DOHH2 (cell line): ENCODE data around the gene TCERG1L.

Experiments
- H3F3A ChIP-seq: fragments of 200-600 bp; sonication (generic), shearing (Covaris generic); 2 replicates; pipeline ENCODE4 v1.6.0; 2016; ENCODE audit warnings: antibody characterized with exemption, mild to moderate bottlenecking; ENCODE audit not compliant: control insufficient read depth, insufficient read depth
- H3K27ac ChIP-seq: fragments of 200-600 bp; sonication (generic); 2 replicates; pipeline ENCODE4 v1.5.1; 2014; ENCODE audit warnings: low read depth, mild to moderate bottlenecking, low read length, moderate library complexity
- H3K27me3 ChIP-seq: fragments of 200-600 bp; sonication (generic); 2 replicates; pipeline ENCODE4 v1.6.1; 2014; ENCODE audit warnings: mild to moderate bottlenecking, low read length, mixed read lengths; ENCODE audit not compliant: control insufficient read depth
- H3K36me3 ChIP-seq: fragments of 200-600 bp; sonication (generic); 2 replicates; pipeline ENCODE4 v1.6.1; 2014; ENCODE audit warnings: mild to moderate bottlenecking, low read length, moderate library complexity, mixed read lengths; ENCODE audit not compliant: control insufficient read depth
- H3K4me1 ChIP-seq: fragments of 200-600 bp; sonication (generic); 2 replicates; pipeline ENCODE4 v1.6.1; 2014; ENCODE audit warnings: mild to moderate bottlenecking, low read length, mixed read lengths; ENCODE audit not compliant: control insufficient read depth
- H3K4me2 ChIP-seq: fragments of 200-600 bp; sonication (generic); 2 replicates; pipeline ENCODE4 v1.6.0; 2014; ENCODE audit warnings: mild to moderate bottlenecking, low read length, moderate library complexity
- H3K4me3 ChIP-seq: fragments of 200-600 bp; sonication (generic); 2 replicates; pipeline ENCODE4 v1.5.1; 2014; ENCODE audit warnings: mild to moderate bottlenecking, low read length, mixed read lengths
- H3K79me2 ChIP-seq: fragments of 200-600 bp; sonication (generic); 2 replicates; pipeline ENCODE4 v1.6.1; 2014; ENCODE audit warnings: mild to moderate bottlenecking, low read length, mixed read lengths; ENCODE audit not compliant: control insufficient read depth
- H3K9me2 ChIP-seq: fragments of 200-600 bp; sonication (generic); replicated peaks from 2 replicates; pipeline ENCODE4 v1.6.1; 2014; ENCODE audit warnings: mild to moderate bottlenecking, low read length, mixed read lengths; ENCODE audit not compliant: control insufficient read depth
- H3K9me3 ChIP-seq: fragments of 200-600 bp; sonication (generic); 2 replicates; pipeline ENCODE4 v1.6.1; 2014; ENCODE audit warnings: antibody characterized with exemption, low read length, mixed read lengths; ENCODE audit not compliant: control insufficient read depth, insufficient read depth
- H4K20me1 ChIP-seq: fragments of 200-600 bp; sonication (generic); 2 replicates; pipeline ENCODE4 v1.6.0; 2014; ENCODE audit warnings: low read depth, mild to moderate bottlenecking, antibody characterized with exemption, low read length, moderate library complexity; ENCODE audit not compliant: control insufficient read depth, insufficient read depth
- EZH2phosphoT487 ChIP-seq: fragments of 200-600 bp; sonication (generic); IDR thresholded peaks from 2 replicates; pipeline ENCODE4 v1.6.1; 2017; ENCODE audit warnings: borderline replicate concordance, mild to moderate bottlenecking, antibody characterized with exemption, low read length, moderate library complexity, mixed read lengths
- TF ChIP-seq, protein P1 (sequence below): fragments of 200-600 bp; sonication (generic); IDR thresholded peaks from one replicate; pipeline ENCODE4 v1.5.1; 2014; ENCODE audit warnings: antibody characterized with exemption, mild to moderate bottlenecking, low read depth, low read length; ENCODE audit not compliant: poor library complexity, severe bottlenecking

TCERG1L gene

DNA sequence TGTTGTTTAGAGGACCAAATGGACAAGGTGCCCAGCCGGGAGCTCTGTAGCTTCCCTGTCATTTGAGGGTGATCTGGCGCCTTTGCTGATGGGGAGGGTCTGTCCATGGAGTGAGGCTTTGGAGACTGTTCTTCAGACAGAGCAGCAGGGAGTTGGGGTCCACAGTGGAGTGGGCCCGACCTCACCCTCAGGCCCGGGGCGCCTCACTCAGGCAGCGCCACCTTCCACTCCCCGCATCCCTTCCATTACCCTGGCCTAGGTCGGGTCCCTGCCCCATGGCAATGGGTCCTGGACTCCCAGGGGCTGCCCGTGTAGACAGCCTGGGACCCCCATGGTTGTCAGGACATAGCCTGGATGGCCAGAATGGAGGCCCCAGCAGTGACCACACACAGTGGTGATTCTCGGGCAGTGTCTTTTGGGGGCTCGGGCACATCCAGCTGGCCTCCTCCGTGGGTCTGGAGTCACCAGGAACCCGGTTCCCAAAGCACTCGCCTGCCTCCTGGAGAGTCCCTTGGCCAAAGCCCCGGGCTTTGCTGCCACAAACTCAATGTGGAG is 38.5 kb downstream of the TCERG1L start:
- Histone ChIP-seq H3F3A (no peaks in the 10 kb centered on the region), H3K27me3 (no peaks in the 10 kb centered on the region), H3K9me2 (no peaks in the 10 kb centered on the region), H3K4me1 (no peaks in the 10 kb centered on the region), H3K27ac (no peak overlapping the region), H3K9me3 (no peaks in the 10 kb centered on the region), H3K4me3 (no peak overlapping the region), H3K36me3 (no peaks in the 10 kb centered on the region), H4K20me1 (no peaks in the 10 kb centered on the region), H3K79me2 (no peaks in the 10 kb centered on the region), H3K4me2 (no peak overlapping the region)
- TF ChIP-seq, protein P1, sequence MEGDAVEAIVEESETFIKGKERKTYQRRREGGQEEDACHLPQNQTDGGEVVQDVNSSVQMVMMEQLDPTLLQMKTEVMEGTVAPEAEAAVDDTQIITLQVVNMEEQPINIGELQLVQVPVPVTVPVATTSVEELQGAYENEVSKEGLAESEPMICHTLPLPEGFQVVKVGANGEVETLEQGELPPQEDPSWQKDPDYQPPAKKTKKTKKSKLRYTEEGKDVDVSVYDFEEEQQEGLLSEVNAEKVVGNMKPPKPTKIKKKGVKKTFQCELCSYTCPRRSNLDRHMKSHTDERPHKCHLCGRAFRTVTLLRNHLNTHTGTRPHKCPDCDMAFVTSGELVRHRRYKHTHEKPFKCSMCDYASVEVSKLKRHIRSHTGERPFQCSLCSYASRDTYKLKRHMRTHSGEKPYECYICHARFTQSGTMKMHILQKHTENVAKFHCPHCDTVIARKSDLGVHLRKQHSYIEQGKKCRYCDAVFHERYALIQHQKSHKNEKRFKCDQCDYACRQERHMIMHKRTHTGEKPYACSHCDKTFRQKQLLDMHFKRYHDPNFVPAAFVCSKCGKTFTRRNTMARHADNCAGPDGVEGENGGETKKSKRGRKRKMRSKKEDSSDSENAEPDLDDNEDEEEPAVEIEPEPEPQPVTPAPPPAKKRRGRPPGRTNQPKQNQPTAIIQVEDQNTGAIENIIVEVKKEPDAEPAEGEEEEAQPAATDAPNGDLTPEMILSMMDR: no peak
- no peak for TF ChIP-seq EZH2phosphoT487

DNA sequence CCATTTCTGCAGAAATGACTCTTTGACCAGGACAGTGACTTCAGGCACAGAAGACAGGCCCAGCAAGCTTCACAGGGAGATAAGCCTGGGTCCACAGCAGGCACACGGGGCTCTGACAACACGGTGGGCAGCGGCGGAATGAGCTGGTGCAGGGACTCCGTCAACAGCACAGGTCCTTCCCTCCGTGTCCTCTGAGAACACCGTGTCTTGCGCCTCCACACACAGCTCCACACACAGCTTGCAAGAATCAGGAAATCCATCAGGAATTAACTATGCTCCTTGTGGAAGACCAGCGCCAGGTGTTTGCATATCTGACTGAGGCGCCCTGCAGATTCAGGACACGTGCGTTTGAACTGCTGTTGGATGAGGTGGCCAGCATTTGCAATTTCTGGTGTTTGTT is 39.6 kb downstream of the TCERG1L start:
- no peaks in the 10 kb centered on the region for H4K20me1 ChIP-seq
- H3K4me3 ChIP-seq: no peak overlapping the region
- TF ChIP-seq, protein P1: no peak
- no peak for TF ChIP-seq EZH2phosphoT487
- no peaks in the 10 kb centered on the region for H3K9me3 ChIP-seq
- H3K79me2 ChIP-seq: no peaks in the 10 kb centered on the region
- no peaks in the 10 kb centered on the region for H3K9me2 ChIP-seq
- H3F3A ChIP-seq: no peaks in the 10 kb centered on the region
- H3K27ac ChIP-seq: no peak overlapping the region
- no peaks in the 10 kb centered on the region for H3K27me3 ChIP-seq
- no peak overlapping the region for H3K4me2 ChIP-seq
- H3K4me1 ChIP-seq: no peaks in the 10 kb centered on the region
- no peaks in the 10 kb centered on the region for H3K36me3 ChIP-seq

DNA sequence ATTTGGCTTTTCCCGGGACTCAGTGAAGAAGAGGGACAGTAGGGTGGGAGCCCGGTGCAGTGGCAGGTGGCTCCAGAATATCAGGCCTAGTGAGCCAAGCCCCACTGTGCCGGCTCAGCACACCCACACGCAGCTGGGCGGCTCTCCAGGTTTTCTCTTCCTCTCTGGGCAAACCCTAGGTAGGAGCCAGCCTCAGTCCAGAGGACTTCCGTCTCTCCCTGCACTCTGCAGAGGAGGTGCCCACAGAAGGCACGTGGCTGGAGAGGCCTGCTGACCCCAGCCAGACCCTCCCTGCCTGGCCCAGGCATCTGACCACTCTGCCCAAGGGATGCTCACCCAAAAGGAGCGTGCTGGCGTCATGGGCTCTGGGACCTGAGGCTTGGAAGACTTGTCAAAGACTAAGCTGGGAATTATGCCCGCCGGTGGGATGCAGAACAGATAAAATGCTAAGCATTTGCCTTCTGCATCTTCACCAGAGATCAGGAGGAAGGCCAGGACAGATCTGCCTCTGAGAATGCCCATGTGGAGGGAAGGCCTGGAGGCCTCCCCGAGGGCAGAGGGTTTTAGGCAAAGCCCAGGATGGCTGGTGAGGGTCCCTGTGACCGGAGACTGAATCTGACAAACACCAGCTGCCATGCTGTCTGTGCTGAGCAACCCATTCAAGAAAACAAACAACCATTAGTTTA is 40.2 kb downstream of the TCERG1L start:
- Histone ChIP-seq H3F3A (no peaks in the 10 kb centered on the region), H3K27me3 (no peaks in the 10 kb centered on the region), H3K9me2 (no peaks in the 10 kb centered on the region), H3K4me2 (no peak overlapping the region), H3K79me2 (no peaks in the 10 kb centered on the region), H3K27ac (no peak overlapping the region), H3K4me3 (no peak overlapping the region), H4K20me1 (no peaks in the 10 kb centered on the region), H3K4me1 (no peaks in the 10 kb centered on the region), H3K9me3 (no peaks in the 10 kb centered on the region), H3K36me3 (no peaks in the 10 kb centered on the region)
- TF ChIP-seq EZH2phosphoT487: no peak
- TF ChIP-seq, protein P1: no peak
